ENCODE data around the gene PLCH1.
"Not testable (repeated sequence)": the region's sequence is repeated elsewhere in the genome, so short reads cannot be mapped to it uniquely, and the experiment has no call there.

Gene PLCH1

GRCh38 chr3:155637567-155637966 lies 107.3 kb downstream of the PLCH1 start:
- no peak overlapping the region for H3K4me3 ChIP-seq (ENCODE audit: low read length)
- H3K4me1 ChIP-seq (ENCODE audit: control insufficient read depth, low read depth, low read length) = no peaks in the 10 kb centered on the region
- no peaks in the 10 kb centered on the region for H3K27me3 ChIP-seq (ENCODE audit: control insufficient read depth, insufficient read depth, low read length)

DNA sequence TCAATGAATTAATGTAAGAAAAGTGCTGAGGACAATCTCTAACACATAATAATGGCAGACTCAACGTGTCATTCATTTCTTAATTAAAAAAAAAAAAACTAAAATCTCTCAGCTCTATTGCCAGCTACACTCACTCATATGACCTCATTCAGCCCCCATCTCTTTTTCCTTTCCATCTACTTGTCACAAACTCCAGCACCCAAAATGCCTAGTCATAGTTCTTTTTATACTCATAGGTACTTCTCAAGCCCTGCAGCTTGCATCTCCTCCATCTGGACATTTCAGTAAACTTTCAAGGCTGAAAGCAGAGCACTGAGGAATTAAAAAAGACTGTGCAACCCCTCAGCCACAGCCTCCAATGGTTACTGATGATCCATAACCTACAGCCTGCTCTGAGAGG lies 109.8 kb downstream of the PLCH1 start:
- H3K9ac ChIP-seq (ENCODE audit: low read length) = no peak overlapping the region
- H3K9me3 ChIP-seq (ENCODE audit: control insufficient read depth, low read depth, low read length) = no peaks in the 10 kb centered on the region
- no peak overlapping the region for H3K4me3 ChIP-seq (ENCODE audit: low read length)
- H3K4me1 ChIP-seq (ENCODE audit: control insufficient read depth, low read depth, low read length) = peaks cover under 1% of the 10 kb centered on the region
- H3K36me3 ChIP-seq (ENCODE audit: control insufficient read depth, low read depth, low read length) = no peaks in the 10 kb centered on the region
- no peaks in the 10 kb centered on the region for H3K27me3 ChIP-seq (ENCODE audit: control insufficient read depth, insufficient read depth, low read length)
- no peak overlapping the region for H3K27ac ChIP-seq (ENCODE audit: low read length)

More at GRCh38 chr3:155637567-155637966, 107.3 kb downstream of the PLCH1 start:
- H3K27ac ChIP-seq (ENCODE audit: low read length) = no peak overlapping the region
- no peaks in the 10 kb centered on the region for H3K9me3 ChIP-seq (ENCODE audit: control insufficient read depth, low read depth, low read length)
- no peak overlapping the region for H3K9ac ChIP-seq (ENCODE audit: low read length)
- H3K36me3 ChIP-seq (ENCODE audit: control insufficient read depth, low read depth, low read length) = no peaks in the 10 kb centered on the region

GRCh38 chr3:155634121-155634719 lies 110.7 kb downstream of the PLCH1 start:
- H3K9ac ChIP-seq (ENCODE audit: low read length) = no peak overlapping the region
- no peaks in the 10 kb centered on the region for H3K36me3 ChIP-seq (ENCODE audit: control insufficient read depth, low read depth, low read length)
- no peaks in the 10 kb centered on the region for H3K9me3 ChIP-seq (ENCODE audit: control insufficient read depth, low read depth, low read length)
- H3K4me1 ChIP-seq (ENCODE audit: control insufficient read depth, low read depth, low read length) = peaks cover 6% of the 10 kb centered on the region
- no peaks in the 10 kb centered on the region for H3K27me3 ChIP-seq (ENCODE audit: control insufficient read depth, insufficient read depth, low read length)
- no peak overlapping the region for H3K4me3 ChIP-seq (ENCODE audit: low read length)
- no peak overlapping the region for H3K27ac ChIP-seq (ENCODE audit: low read length)

- no peak overlapping the region for H3K27ac ChIP-seq (ENCODE audit: low read length)
- no peaks in the 10 kb centered on the region for H3K36me3 ChIP-seq (ENCODE audit: control insufficient read depth, low read depth, low read length)
- no peak overlapping the region for H3K9ac ChIP-seq (ENCODE audit: low read length)
- no peak overlapping the region for H3K4me3 ChIP-seq (ENCODE audit: low read length)
- peaks cover 9% of the 10 kb centered on the region for H3K4me1 ChIP-seq (ENCODE audit: control insufficient read depth, low read depth, low read length)
- H3K9me3 ChIP-seq (ENCODE audit: control insufficient read depth, low read depth, low read length) = no peaks in the 10 kb centered on the region
- no peaks in the 10 kb centered on the region for H3K27me3 ChIP-seq (ENCODE audit: control insufficient read depth, insufficient read depth, low read length)
Measured at GRCh38 chr3:155631323-155632019, 113.4 kb downstream of the PLCH1 start.

- no peaks in the 10 kb centered on the region for H3K36me3 ChIP-seq (ENCODE audit: control insufficient read depth, low read depth, low read length)
- H3K4me3 ChIP-seq (ENCODE audit: low read length) = no peak overlapping the region
- no peak overlapping the region for H3K9ac ChIP-seq (ENCODE audit: low read length)
- H3K27ac ChIP-seq (ENCODE audit: low read length) = no peak overlapping the region
- H3K27me3 ChIP-seq (ENCODE audit: control insufficient read depth, insufficient read depth, low read length) = no peaks in the 10 kb centered on the region
- no peaks in the 10 kb centered on the region for H3K9me3 ChIP-seq (ENCODE audit: control insufficient read depth, low read depth, low read length)
- peaks cover 9% of the 10 kb centered on the region for H3K4me1 ChIP-seq (ENCODE audit: control insufficient read depth, low read depth, low read length)
Measured at GRCh38 chr3:155629556-155629955, 115.3 kb downstream of the PLCH1 start.

DNA sequence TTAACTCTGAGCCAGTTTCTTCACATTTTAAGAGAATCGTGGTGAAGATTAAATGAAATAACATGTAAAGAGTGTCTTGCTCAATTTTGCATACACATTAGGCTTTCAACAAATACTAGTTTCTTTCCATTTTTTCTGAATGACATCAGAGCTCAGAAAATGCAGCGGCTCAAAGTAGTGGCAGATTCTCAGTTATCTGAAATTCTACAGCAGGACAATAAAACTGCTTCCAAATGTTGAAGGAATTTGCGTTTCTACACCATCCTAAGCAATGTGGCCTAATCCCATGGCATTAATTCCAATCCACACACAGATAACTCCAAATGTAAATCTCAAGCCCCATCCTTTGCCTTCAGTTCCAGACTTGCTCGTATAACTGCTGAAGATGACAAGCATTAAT lies 115.8 kb downstream of the PLCH1 start:
- Histone ChIP-seq H3K9me3 (ENCODE audit: control insufficient read depth, low read depth, low read length) (no peaks in the 10 kb centered on the region), H3K9ac (ENCODE audit: low read length) (no peak overlapping the region), H3K36me3 (ENCODE audit: control insufficient read depth, low read depth, low read length) (no peaks in the 10 kb centered on the region), H3K4me1 (ENCODE audit: control insufficient read depth, low read depth, low read length) (peaks cover 9% of the 10 kb centered on the region), H3K27ac (ENCODE audit: low read length) (no peak overlapping the region), H3K27me3 (ENCODE audit: control insufficient read depth, insufficient read depth, low read length) (no peaks in the 10 kb centered on the region), H3K4me3 (ENCODE audit: low read length) (no peak overlapping the region)

DNA sequence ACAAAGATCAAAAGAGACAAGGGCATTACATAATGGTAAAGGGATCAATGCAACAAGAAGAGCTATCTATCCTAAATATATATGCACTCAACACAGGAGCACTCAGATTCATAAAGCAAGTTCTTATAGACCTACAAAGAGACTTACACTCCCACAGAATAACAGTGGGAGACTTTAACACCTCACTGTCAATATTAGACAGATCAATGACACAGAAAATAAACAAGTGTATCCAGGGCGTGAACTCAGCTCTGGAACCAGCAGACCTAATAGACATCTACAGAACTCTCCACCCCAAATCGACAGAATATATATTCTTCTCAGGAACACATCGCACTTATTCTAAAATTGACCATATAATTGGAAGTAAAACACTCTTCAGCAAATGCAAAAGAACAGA lies 122.2 kb downstream of the PLCH1 start:
- not testable (repeated sequence) for H3K27ac ChIP-seq (ENCODE audit: low read length); H3K36me3 ChIP-seq (ENCODE audit: control insufficient read depth, low read depth, low read length); H3K9ac ChIP-seq (ENCODE audit: low read length); H3K9me3 ChIP-seq (ENCODE audit: control insufficient read depth, low read depth, low read length); H3K4me3 ChIP-seq (ENCODE audit: low read length); H3K27me3 ChIP-seq (ENCODE audit: control insufficient read depth, insufficient read depth, low read length)
- H3K4me1 ChIP-seq (ENCODE audit: control insufficient read depth, low read depth, low read length) = peaks cover 27% of the 10 kb centered on the region

GRCh38 chr3:155620552-155620951 lies 124.3 kb downstream of the PLCH1 start:
- Histone ChIP-seq H3K4me1 (ENCODE audit: control insufficient read depth, low read depth, low read length) (peaks cover 27% of the 10 kb centered on the region), H3K9me3 (ENCODE audit: control insufficient read depth, low read depth, low read length) (peaks cover 14% of the 10 kb centered on the region)
- H3K36me3 ChIP-seq (ENCODE audit: control insufficient read depth, low read depth, low read length); H3K27ac ChIP-seq (ENCODE audit: low read length); H3K9ac ChIP-seq (ENCODE audit: low read length); H3K4me3 ChIP-seq (ENCODE audit: low read length); H3K27me3 ChIP-seq (ENCODE audit: control insufficient read depth, insufficient read depth, low read length): not testable (repeated sequence)

- Histone ChIP-seq H3K27me3 (ENCODE audit: control insufficient read depth, insufficient read depth, low read length) (no peaks in the 10 kb centered on the region), H3K27ac (ENCODE audit: low read length) (peak overlapping the region; percentile 80), H3K9ac (ENCODE audit: low read length) (peak overlapping the region; percentile 17), H3K4me1 (ENCODE audit: control insufficient read depth, low read depth, low read length) (peaks cover 27% of the 10 kb centered on the region), H3K9me3 (ENCODE audit: control insufficient read depth, low read depth, low read length) (peaks cover 14% of the 10 kb centered on the region), H3K36me3 (ENCODE audit: control insufficient read depth, low read depth, low read length) (no peaks in the 10 kb centered on the region), H3K4me3 (ENCODE audit: low read length) (peak overlapping the region; percentile 21)
Measured at GRCh38 chr3:155619118-155619915, 125.6 kb downstream of the PLCH1 start.

GRCh38 chr3:155618543-155618942 lies 126.3 kb downstream of the PLCH1 start:
- Histone ChIP-seq H3K36me3 (ENCODE audit: control insufficient read depth, low read depth, low read length) (no peaks in the 10 kb centered on the region), H3K4me1 (ENCODE audit: control insufficient read depth, low read depth, low read length) (peaks cover 27% of the 10 kb centered on the region), H3K27ac (ENCODE audit: low read length) (no peak overlapping the region), H3K9me3 (ENCODE audit: control insufficient read depth, low read depth, low read length) (peaks cover 14% of the 10 kb centered on the region), H3K9ac (ENCODE audit: low read length) (no peak overlapping the region), H3K27me3 (ENCODE audit: control insufficient read depth, insufficient read depth, low read length) (no peaks in the 10 kb centered on the region), H3K4me3 (ENCODE audit: low read length) (no peak overlapping the region)

- H3K9me3 ChIP-seq (ENCODE audit: control insufficient read depth, low read depth, low read length) = peaks cover 14% of the 10 kb centered on the region
- H3K27ac ChIP-seq (ENCODE audit: low read length) = no peak overlapping the region
- H3K4me3 ChIP-seq (ENCODE audit: low read length) = no peak overlapping the region
- H3K9ac ChIP-seq (ENCODE audit: low read length) = no peak overlapping the region
- H3K36me3 ChIP-seq (ENCODE audit: control insufficient read depth, low read depth, low read length) = no peaks in the 10 kb centered on the region
- no peaks in the 10 kb centered on the region for H3K27me3 ChIP-seq (ENCODE audit: control insufficient read depth, insufficient read depth, low read length)
- peaks cover 27% of the 10 kb centered on the region for H3K4me1 ChIP-seq (ENCODE audit: control insufficient read depth, low read depth, low read length)
Measured at GRCh38 chr3:155617346-155617925, 127.4 kb downstream of the PLCH1 start.

Data from iPS-18a (cell line).